ENCODE measurements around the gene CBFA2T2. TPM values are rescaled to one million over a fixed set of nuclear protein-coding genes. Genes with fewer than 3 reads are reported as not detected.
"Not testable (repeated sequence)": the region's sequence is repeated elsewhere in the genome, so short reads cannot be mapped to it uniquely, and the experiment has no call there.

Gene CBFA2T2
- total RNA-seq, 2 experiments from 2014 or later = 17.9 to 18.6 TPM

DNA sequence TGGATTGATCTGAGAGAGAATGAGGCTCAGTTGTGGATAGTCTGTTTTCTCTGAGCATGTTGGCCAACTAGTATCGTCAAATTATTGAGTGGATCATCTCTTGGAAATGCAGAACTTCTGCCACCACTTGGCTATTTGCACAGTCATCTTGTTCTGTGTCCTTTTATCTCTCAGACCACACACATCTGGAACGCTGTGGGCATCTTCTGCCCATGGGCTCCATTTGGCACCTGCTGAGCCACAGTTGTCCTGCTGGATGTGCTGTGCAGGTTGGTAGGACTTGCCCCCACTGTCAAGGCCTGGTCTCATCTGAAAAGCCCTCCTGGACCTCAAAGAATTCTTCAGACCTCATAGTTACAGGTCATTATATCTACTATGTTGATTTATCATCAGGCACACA is 155.5 kb downstream of the CBFA2T2 start:
- no peak for ATAC-seq (ENCODE audit: poor library complexity)
- no peak overlapping the region for H3K27ac Mint-ChIP-seq
- ChIA-PET POLR2A (interaction anchor here (1.5 kb wide), 1 partner anchor 22 kb away, joined by 3 read pairs; no protein-coding TSS in a partner anchor), CTCF (no interaction called here)
- no peak overlapping the region for H3K4me3 ChIP-seq (ENCODE audit: low read length)
- intact Hi-C loops (cut with DNase I, micrococcal nuclease) = no loop called here
- peaks cover 4% of the 10 kb centered on the region for H3K4me1 Mint-ChIP-seq (ENCODE audit: low read depth)
- H3K9me3 ChIP-seq (ENCODE audit: control insufficient read depth in 1 of 2, insufficient read depth in 1 of 2, low read length in 2 of 2) = no peaks in the 10 kb centered on the region
- TF ChIP-seq, protein P1, sequence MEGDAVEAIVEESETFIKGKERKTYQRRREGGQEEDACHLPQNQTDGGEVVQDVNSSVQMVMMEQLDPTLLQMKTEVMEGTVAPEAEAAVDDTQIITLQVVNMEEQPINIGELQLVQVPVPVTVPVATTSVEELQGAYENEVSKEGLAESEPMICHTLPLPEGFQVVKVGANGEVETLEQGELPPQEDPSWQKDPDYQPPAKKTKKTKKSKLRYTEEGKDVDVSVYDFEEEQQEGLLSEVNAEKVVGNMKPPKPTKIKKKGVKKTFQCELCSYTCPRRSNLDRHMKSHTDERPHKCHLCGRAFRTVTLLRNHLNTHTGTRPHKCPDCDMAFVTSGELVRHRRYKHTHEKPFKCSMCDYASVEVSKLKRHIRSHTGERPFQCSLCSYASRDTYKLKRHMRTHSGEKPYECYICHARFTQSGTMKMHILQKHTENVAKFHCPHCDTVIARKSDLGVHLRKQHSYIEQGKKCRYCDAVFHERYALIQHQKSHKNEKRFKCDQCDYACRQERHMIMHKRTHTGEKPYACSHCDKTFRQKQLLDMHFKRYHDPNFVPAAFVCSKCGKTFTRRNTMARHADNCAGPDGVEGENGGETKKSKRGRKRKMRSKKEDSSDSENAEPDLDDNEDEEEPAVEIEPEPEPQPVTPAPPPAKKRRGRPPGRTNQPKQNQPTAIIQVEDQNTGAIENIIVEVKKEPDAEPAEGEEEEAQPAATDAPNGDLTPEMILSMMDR (IDR thresholded peaks at IDR 0.05) = no peak
- H3K4me1 ChIP-seq (ENCODE audit: insufficient read depth, low read length) = peaks cover 9% of the 10 kb centered on the region
- H3K27ac ChIP-seq (ENCODE audit: low read depth in 1 of 2, low read length in 2 of 2) = no peak overlapping the region
- H3K9me3 Mint-ChIP-seq = no peaks in the 10 kb centered on the region
- H3K4me3 Mint-ChIP-seq = no peak overlapping the region
- H3K36me3 ChIP-seq (ENCODE audit: insufficient read depth, low read length) = peaks cover 28% of the 10 kb centered on the region
- peaks cover 52% of the 10 kb centered on the region for H3K36me3 Mint-ChIP-seq (ENCODE audit: low read depth)
- H3K27me3 Mint-ChIP-seq = no peaks in the 10 kb centered on the region
- no peak for DNase-seq
- no peaks in the 10 kb centered on the region for H3K27me3 ChIP-seq (ENCODE audit: control insufficient read depth in 1 of 2, insufficient read depth in 2 of 2, low read length in 2 of 2)

DNA sequence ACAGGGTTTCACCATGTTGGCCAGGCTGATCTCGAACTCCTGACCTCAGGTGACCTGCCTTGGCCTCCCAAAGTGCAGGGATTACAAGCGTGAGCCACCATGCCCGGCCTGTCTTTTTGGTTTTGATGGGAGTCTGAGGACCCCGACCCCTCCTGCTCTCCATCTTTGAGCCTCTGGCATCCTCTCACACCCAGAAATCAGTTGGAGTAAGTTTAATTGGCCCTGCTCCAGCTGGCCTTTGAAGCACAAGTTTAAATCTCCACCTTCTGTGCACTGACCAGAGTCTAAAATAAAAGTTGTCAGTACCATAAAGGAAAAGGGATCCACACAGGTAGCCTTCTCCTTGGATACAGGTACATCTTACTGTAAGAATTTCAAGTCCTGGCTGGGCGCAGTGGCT is 156.3 kb downstream of the CBFA2T2 start:
- Mint-ChIP-seq H3K27ac (no peak overlapping the region), H3K27me3 (no peaks in the 10 kb centered on the region), H3K4me3 (no peak overlapping the region), H3K9me3 (no peaks in the 10 kb centered on the region), H3K36me3 (ENCODE audit: low read depth) (peaks cover 45% of the 10 kb centered on the region), H3K4me1 (ENCODE audit: low read depth) (peaks cover 4% of the 10 kb centered on the region)
- intact Hi-C loops (cut with DNase I, micrococcal nuclease) = no loop called here
- H3K36me3 ChIP-seq (ENCODE audit: insufficient read depth, low read length) = peaks cover 21% of the 10 kb centered on the region
- no peaks in the 10 kb centered on the region for H3K9me3 ChIP-seq (ENCODE audit: control insufficient read depth in 1 of 2, insufficient read depth in 1 of 2, low read length in 2 of 2)
- H3K4me3 ChIP-seq (ENCODE audit: low read length) = no peak overlapping the region
- TF ChIP-seq, protein P1 (IDR thresholded peaks at IDR 0.05) = no peak
- CTCF ChIA-PET = interaction anchor here (1.3 kb wide), 1 partner anchor 189 kb away, joined by 3 read pairs; no protein-coding TSS in a partner anchor
- ATAC-seq (ENCODE audit: poor library complexity) (no peak), DNase-seq (no peak)
- no peak overlapping the region for H3K27ac ChIP-seq (ENCODE audit: low read depth in 1 of 2, low read length in 2 of 2)
- POLR2A ChIA-PET = interaction anchor here (1.1 to 1.5 kb wide), 2 partner anchors 21 to 23 kb away, joined by 3 read pairs; no protein-coding TSS in a partner anchor
- H3K27me3 ChIP-seq (ENCODE audit: control insufficient read depth in 1 of 2, insufficient read depth in 2 of 2, low read length in 2 of 2) = no peaks in the 10 kb centered on the region
- peaks cover 9% of the 10 kb centered on the region for H3K4me1 ChIP-seq (ENCODE audit: insufficient read depth, low read length)

DNA sequence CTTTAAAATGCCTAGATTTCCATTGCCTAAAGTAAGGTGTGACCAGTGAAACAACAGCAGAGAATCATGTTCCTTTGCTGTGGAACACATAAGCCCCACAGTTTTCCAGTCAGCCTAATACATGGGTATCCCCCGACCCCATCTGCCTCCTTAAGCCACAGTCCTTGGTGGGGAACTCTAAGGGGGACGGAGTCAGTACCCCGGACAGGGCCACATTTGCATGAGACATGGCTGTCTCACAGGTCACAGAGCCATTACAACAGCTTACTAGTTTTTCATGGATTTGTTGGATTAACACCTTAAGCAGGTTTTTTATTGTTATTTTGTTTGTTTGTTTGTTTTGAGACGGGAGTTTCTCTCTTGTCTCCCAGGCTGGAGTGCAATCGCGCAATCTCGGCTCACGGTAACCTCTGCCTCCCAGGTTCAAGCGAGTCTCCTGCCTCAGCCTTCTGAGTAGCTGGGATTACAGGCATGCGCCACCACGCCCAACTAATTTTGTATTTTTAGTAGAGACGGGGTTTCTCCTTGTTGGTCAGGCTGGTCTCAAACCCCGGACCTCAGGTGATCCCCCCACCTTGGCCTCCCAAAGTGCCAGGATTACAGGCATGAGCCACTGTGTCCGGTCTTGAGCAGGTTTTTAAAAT is 157.2 kb downstream of the CBFA2T2 start:
- not testable (repeated sequence) for H3K27ac Mint-ChIP-seq, H3K9me3 Mint-ChIP-seq

More for the DNA sequence above, 157.2 kb downstream of the CBFA2T2 start:
- H3K4me1 Mint-ChIP-seq (ENCODE audit: low read depth); H3K27ac ChIP-seq (ENCODE audit: low read depth in 1 of 2, low read length in 2 of 2); intact Hi-C loops (cut with DNase I, micrococcal nuclease); ATAC-seq (ENCODE audit: poor library complexity); DNase-seq; H3K4me3 ChIP-seq (ENCODE audit: low read length); H3K27me3 Mint-ChIP-seq; H3K9me3 ChIP-seq (ENCODE audit: control insufficient read depth in 1 of 2, insufficient read depth in 1 of 2, low read length in 2 of 2); H3K4me3 Mint-ChIP-seq; H3K4me1 ChIP-seq (ENCODE audit: insufficient read depth, low read length); H3K27me3 ChIP-seq (ENCODE audit: control insufficient read depth in 1 of 2, insufficient read depth in 2 of 2, low read length in 2 of 2): not testable (repeated sequence)
- CTCF ChIA-PET = interaction anchor here (1.3 kb wide), 1 partner anchor 190 kb away, joined by 3 read pairs; no protein-coding TSS in a partner anchor
- POLR2A ChIA-PET = interaction anchor here (1.1 to 1.5 kb wide), 2 partner anchors 20 to 22 kb away, joined by 3 read pairs; no protein-coding TSS in a partner anchor
- peaks cover 19% of the 10 kb centered on the region for H3K36me3 ChIP-seq (ENCODE audit: insufficient read depth, low read length)
- peaks cover 36% of the 10 kb centered on the region for H3K36me3 Mint-ChIP-seq (ENCODE audit: low read depth)

Data from CD4-positive, alpha-beta T cell (primary cell).